Left kidney (tissue), 2 donors: ENCODE measurements around the gene SLIT3. TPM values are rescaled to one million over a fixed set of nuclear protein-coding genes. Genes with fewer than 3 reads are reported as not detected.

Source experiments
- DNase-seq: peaks from one replicate; pipeline ENCODE4 v3.0.0-alpha.2; 2013
- polyA plus RNA-seq: library from polyadenylated mRNA; unstranded; fragments of 120-200 nt; gene quantifications from one replicate; pipeline ENCODE4 v1.2.1, GENCODE V29; 2013; ENCODE audit not compliant: insufficient read length

SLIT3 gene
- polyA plus RNA-seq, 1 donor, result 51.5 TPM

GRCh38 chr5:169001394-169001793 is 299.5 kb downstream of the SLIT3 start:
- no peak for DNase-seq

GRCh38 chr5:168995024-168995423 is 305.9 kb downstream of the SLIT3 start:
- DNase-seq, result no peak

- DNase-seq, result no peak
Measured at GRCh38 chr5:168992687-168993086, 308.3 kb downstream of the SLIT3 start.

DNA sequence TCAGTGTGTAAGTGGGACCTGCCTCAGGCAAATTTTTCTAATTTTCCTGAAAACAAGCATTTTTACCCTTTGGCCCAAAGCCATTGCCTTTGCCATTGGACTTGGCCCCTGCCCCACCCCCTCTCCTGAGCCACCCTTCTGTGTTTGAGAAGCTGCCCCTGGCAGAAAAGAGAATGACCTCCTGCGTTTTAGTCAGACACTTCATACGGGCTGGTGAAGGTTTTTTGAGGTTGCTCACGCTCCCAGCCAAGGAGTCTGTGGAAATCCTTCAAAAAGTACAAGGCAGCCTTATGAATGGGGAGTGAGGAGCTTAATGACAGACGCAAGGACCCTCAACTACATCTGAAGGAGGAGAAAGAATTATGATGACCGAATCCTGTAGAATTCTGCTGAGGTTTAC is 308.9 kb downstream of the SLIT3 start:
- no peak for DNase-seq

- no peak for DNase-seq
Measured at GRCh38 chr5:168991311-168991710, 309.6 kb downstream of the SLIT3 start.

DNA sequence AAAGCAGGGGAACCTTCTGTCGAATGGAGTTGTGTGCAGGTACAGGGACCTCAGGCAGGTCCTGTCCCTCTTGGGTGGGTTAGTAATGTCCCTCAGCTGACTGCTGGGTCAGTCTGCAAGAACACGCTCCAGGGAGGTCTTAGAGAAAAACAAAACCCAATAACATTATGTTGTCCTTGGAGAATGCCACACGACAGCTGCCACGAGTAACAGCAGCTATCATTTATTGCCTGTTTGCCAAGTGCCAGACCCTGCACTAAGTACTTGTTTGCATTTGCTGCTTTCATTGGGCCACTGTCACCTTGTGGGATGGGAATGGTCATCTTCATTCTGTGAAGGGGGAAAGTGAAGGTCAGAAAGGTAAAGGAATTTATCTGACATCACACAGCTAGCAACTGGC is 310.3 kb downstream of the SLIT3 start:
- no peak for DNase-seq

DNA sequence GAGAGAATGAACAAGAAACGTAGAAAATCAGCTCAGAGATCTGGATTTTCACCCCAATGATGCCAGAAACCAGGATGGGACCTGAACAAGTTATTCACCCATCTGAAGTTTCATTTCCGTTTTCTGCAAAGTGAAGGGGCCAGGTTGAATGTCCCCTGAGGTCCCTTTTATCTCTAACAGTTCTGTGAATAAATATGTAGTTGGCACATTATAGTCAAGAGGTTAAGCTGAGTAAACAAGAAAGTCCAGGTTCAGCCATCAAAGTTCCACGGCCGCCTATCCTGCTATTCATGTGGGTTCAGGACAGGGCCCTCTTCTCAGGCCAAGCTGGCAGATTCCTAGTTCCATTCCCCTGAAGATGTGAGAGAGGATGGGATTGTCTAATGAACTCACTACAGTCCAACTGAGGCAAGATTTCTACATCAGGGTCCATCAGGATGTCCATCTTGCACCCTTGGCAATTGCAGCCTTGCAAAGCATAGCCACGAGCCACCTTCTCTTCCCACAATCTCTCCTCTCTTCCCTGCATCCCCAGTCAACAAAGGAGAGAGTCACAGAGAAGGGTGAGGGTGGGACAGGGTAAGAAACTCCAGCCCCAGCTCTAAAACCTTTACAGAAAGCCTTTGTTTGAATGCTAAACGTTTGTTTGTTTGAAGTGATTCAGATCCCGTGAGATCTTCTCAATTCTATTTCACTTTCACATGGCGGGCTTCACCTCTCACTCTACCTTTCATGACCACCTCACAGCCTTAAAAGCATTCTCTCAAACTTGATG is 311.0 kb downstream of the SLIT3 start:
- DNase-seq, result no peak

DNA sequence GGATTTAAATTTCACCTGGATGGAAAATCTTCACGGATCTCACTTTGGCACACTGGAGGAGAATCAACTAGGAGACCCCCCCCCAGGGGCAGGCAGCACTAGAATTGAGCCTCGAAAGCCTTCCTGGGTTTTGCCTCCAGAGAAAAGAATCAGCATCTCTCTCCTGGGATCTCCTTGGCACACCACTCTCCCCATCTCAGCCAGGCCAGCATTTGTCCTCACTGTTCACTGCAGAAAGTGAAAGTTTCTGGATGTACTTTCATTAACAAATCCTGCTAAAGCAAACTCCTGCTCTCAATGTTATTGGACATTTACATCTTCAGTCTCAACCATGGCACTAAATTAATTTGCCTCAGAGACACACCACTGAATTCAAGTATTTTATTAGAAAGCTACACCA is 312.2 kb downstream of the SLIT3 start:
- no peak for DNase-seq

DNA sequence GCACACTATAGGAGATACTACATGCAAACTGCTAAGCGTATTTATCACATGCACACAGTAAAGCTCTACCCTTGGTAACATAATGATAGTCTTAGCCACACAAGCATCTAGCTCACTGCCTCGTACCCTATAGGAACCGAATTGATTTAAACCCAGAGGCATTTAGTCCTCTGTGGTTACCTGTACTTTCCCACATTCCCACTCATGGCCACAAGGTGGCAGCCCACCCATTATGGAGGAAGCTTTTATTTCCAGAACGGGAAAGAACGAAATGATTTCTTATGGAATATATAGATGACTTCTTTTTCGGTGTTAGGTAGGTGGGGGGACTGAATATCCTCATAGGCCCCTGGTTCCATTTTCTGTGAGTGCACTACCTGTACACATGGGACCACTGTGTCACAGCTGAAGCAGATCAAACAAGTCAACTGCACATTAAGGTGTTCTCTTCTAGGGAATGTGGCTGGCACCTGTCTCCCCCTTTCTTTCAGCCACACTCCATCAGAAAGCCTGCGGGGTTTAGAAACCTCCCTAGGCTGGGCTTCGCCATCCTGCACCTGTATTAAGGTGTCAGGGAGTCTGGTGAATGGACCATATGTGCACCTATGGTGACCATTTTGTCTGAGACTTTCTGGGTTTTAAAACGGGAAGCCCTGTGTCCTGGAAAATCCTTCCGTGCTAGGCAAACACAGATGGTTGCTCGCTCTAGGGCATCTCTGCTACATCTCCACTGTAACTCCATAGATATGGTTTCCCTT is 313.2 kb downstream of the SLIT3 start:
- peak; percentile 81 for DNase-seq

GRCh38 chr5:168985454-168985853 is 315.5 kb downstream of the SLIT3 start:
- no peak for DNase-seq

GRCh38 chr5:168984135-168984675 is 316.7 kb downstream of the SLIT3 start:
- DNase-seq, result no peak

GRCh38 chr5:168979135-168979534 is 321.8 kb downstream of the SLIT3 start:
- no peak for DNase-seq

DNA sequence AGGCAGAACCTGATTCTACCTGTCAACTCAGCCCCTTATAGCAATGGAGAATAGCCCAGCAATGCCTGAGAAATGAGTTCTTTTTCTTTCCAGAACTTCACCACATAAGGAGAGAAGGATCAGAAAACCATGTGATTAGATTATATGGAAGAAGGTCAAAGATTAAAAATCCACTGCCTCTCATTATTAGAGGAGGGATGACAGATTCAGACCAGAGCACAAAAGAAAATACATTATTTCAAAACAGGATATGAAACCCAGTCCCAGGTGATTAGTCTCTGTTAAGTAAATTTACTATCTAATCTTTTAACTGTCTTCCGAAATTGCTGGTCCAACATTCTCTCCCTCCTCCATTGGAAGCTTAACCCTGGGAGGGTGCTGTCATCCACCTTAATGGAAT is 322.4 kb downstream of the SLIT3 start:
- no peak for DNase-seq

DNA sequence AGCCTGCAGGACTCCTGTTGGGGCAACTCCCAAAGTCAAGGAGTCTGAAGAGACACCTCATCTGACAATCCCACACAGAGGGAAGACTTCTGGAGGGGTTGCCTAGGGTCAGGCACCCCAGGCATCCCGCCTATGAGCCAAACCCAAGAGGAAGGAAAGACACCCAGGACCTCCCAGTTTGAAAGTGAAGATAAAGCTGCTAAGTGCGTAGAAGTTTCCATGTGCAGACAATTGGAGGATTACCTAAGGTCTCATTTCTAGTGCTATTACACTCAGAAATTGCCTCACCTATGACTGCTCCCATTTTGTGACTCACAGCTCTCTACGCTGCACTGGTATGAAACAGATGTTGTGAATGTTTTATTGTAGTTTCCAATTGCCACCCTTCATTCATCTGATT is 322.9 kb downstream of the SLIT3 start:
- no peak for DNase-seq

- no peak for DNase-seq
Measured at GRCh38 chr5:168976311-168976970, 324.5 kb downstream of the SLIT3 start.

- no peak for DNase-seq
Measured at GRCh38 chr5:168975331-168975730, 325.6 kb downstream of the SLIT3 start.

DNA sequence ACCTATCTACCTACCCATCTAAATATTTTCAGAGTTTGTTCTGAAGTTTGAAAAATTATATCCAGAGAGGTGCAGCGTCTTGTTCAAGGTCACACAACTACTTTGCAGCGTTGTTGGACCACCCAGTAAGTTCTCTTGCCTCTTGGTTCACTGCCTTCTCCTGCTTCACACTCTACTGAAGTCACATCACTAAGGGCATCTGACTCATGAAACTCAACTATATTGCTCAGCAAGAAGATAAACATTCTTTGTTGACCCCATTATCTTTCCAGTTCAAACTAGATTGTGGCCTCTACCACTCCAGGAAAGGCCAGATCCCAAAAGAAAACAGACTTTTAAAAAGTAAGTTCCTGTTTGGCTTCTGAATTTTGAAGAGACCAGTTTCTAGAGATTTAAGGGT is 326.9 kb downstream of the SLIT3 start:
- DNase-seq, result no peak

GRCh38 chr5:168972731-168973130 is 328.2 kb downstream of the SLIT3 start:
- DNase-seq, result no peak

- no peak for DNase-seq
Measured at GRCh38 chr5:168971100-168971499, 329.8 kb downstream of the SLIT3 start.

DNA sequence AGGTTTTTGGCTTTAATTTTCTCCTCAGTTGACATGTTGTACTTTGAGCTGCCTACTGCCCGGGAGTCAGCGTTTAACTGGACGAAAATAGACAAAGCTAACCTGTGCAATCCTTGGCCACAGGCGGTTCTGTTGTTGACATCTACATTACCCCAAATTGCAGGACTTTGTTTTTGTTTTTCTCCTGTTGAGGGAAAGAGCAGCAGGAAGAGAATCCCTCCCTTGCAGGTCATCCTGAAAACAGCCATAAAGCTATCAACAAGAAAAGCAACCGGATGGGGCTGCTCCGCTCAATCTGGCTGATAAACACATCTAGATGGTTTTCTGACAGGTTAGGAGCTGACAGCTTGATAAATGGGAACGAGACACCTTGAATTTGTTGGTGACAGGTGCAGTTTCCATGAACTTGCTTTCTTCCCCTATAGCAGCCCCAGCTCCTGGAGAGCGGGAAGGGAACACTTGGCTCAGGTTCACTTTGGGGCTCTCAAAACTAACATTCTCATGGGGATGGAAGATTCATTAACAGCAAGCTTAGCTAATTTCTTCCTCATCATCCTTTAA is 331.5 kb downstream of the SLIT3 start:
- DNase-seq, result peak; percentile 45

DNA sequence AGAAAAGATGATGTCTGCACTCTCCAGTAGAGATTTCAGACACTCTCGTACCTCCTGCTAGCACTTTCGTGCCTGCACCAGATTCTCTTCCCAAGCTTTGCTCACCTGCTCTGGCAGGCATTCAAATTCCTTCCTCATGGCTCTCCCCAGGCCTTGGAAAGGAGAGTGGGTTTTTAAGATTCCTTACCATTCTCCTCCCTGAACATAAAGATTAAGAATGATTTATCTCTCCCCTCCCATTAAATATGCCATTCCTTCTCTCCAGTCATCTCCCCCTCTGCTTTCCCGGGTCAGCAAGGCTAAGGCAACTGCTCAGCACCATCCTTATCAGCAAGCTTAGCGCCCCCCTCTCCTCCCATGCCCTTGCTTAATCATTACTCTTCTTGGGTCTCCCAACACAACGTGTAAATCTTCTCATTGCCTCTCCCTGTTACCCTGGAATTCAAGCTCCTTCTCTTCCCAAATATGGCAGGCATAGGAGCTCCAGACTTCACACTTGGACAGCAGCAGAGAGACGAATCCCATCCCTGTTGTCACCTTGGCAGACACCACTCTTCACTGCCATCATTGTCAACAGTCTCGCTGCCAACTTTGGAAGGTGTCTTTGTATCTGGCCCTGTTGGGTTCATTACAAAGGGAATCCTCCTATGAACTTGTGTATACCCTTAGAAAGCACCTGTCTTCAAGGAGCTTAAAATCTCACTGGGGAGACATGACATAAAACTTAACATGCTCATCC is 332.9 kb downstream of the SLIT3 start:
- no peak for DNase-seq

- no peak for DNase-seq
Measured at GRCh38 chr5:168965638-168966037, 335.3 kb downstream of the SLIT3 start.
